Vagina (tissue), 2 donors: Measurements from ENCODE around the gene TM7SF3.
A peak's percentile ranks its signal among the peaks of the same experiment; 100 is the strongest.

Experiments
- CTCF ChIP-seq, 3 experiments: fragments of 450-650 bp in 2 of 3; fragments of 200-600 bp in 1 of 3; sonication (generic) in 1 of 3; IDR thresholded peaks; one replicate each; pipeline ENCODE4 v1.5.1; 2017 to 2019; ENCODE audit warnings: antibody characterized with exemption in 3 of 3, mild to moderate bottlenecking in 2 of 3, moderate library complexity in 2 of 3
- POLR2AphosphoS5 ChIP-seq, 2 donors: sonication (generic); formaldehyde crosslinking; IDR thresholded peaks; one replicate each; pipeline ENCODE4 v1.9.0; 2017; ENCODE audit warnings: antibody characterized with exemption in 2 of 2, mild to moderate bottlenecking in 2 of 2, low read depth in 1 of 2; ENCODE audit not compliant: insufficient read depth in 1 of 2

- peak; percentile 90 to 97 (median 92) for TF ChIP-seq CTCF (IDR thresholded peaks at IDR 0.05)
- peak; percentile 18 to 42 for TF ChIP-seq POLR2AphosphoS5 (IDR thresholded peaks at IDR 0.05; ENCODE audit: insufficient read depth in 1 of 2, low read depth in 1 of 2)
These were observed at the start of gene TM7SF3 for GRCh38 chr12:27014085-27014858.
